GM18508 (cell line): ENCODE data around the gene TEX10.
"Not testable (repeated sequence)": the region's sequence is repeated elsewhere in the genome, so short reads cannot be mapped to it uniquely, and the experiment has no call there.

Experiments
- ATAC-seq: cut with Tn5 transposase; IDR thresholded peaks from one replicate; pipeline ENCODE4 v1.9.1; 2021; ENCODE audit warnings: moderate number of reproducible peaks; ENCODE audit not compliant: insufficient read depth, unreplicated experiment

TEX10 gene

DNA sequence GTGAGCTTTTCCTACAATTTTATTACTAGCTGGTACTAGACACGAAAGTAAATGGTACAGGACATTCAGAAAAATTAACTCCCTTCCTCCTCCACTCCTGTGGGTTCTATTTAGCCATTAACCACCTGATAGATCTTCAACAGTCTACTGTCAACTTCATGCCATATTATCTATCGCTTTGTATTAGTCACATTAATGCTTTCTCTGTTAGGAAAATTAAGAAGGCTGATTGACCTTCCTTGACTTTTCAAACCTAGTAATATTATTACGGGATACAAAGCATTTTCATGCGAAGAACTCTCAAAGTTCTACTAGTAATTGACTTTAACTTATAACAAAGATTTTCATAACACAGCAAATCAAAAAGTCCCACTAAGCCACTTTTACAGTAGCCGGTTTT lies 1.2 kb downstream of the TEX10 start:
- no peak for ATAC-seq

DNA sequence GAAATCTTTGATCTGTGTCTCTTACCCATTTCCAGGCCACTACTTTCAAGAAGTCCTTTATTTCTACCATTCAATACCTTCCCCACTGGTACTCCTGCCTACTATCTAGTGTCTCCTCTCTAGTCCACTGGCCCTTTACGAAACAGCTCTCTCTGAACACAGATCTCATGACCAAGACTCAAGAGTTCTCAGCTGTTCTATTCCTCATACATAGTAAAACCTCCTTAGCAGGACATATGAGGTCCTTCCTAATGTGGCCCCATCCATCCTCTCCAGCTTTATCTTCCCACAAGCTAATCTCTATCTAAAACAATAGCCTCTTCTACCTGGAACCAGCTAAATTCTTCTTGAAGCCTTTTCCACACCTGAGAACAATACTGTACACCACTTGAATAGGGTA lies 2.6 kb downstream of the TEX10 start:
- ATAC-seq = no peak

DNA sequence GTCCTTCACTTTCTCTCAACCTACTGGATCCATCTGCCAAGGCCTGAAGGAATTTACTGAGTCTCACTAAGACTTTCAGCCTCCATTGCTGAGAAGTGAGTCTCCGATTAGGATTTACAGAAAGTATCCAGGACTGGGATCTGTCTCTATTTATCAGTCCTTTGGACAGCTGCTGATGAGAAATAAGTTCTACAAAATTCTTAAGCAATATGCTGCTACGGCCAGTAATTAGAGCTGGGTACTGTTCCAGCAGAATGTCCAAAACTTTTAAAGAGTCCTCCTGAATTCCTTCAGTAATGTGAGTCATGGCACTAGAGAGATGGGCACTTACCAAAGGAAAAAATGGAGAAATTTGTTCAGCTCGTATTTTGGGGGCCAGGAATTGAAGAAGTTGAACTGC lies 5.9 kb downstream of the TEX10 start:
- ATAC-seq = no peak

DNA sequence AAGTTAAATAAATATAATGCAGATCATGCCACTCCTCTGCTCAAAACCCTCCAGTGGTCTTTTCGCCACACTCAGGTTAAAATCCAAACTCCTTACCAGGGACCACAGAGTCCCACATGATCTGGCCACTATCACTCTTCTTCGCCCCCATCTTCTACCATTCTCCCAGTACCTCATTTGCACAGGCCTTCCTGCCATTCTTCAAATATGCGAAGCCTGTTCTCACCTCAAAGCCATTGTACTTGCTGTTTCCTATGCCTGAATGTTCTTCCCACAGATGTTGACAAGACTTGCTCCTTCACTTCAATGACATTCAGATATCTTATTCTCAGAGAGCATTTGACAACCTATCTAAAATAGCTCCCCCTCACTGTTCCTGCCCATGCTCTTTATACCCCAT lies 10.9 kb downstream of the TEX10 start:
- no peak for ATAC-seq

DNA sequence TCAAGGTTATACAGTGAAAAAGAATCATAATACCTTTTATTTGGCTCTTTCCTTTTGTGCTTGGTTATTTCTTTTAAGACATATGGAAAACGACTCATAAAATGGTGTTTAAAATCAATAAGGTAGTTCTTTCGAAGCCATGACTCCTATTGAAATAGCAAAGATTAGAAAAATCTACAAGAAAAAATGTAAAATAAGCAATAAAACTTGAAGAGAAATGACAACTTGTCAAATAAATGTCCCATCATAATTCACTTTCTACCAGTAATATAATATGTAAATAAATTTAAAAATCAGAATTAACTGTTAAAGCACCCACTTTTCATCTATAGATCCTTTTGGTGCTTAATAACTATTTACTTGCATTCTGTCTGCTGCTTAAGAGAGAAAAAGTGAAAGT lies 12.5 kb downstream of the TEX10 start:
- no peak for ATAC-seq

DNA sequence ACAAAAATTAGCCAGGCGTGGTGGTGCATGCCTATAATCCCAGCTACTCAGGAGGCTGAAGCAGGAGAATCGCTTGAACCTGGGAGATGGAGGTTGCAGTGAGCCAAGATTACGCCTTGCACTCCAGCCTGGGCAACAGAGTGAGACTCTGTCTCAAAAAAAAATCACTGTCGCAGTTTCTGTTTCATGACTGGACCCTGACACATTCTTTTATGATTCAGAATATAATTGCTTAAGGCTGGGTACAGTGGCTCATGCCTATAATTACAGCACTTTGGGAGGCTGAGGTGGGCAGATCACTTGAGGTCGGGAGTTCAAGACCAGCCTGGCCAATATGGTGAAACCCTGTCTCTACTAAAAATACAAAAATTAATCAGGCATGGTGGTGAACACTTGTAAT lies 14.0 kb downstream of the TEX10 start:
- ATAC-seq = not testable (repeated sequence)

DNA sequence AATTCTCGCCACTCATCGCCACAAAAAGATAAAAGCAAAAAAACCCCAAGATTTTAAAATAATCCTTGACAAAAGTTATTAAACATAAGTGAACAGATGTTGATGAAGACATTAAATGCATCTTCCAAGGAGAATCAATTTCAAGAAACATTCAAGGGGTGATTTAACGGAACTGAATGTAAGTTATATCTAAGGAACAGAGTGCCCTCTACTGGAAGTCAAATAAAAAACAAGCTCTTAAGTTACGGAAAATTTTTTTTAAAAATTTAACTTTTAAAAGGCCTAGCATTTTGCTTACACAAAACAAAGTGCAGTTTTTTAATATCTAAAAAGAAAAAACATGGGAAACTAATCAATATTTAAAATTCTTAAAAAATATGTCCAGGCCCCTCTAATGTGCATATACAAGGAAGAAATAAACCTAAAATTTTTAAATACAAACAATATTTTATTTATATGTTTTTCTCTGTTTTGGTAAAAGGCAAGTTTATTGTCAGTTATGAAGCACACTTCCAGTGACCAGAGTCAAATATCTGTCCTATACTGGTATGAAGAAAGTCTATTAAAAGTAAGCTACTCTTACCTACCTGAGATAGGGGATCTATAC lies 28.0 kb downstream of the TEX10 start:
- ATAC-seq = no peak

DNA sequence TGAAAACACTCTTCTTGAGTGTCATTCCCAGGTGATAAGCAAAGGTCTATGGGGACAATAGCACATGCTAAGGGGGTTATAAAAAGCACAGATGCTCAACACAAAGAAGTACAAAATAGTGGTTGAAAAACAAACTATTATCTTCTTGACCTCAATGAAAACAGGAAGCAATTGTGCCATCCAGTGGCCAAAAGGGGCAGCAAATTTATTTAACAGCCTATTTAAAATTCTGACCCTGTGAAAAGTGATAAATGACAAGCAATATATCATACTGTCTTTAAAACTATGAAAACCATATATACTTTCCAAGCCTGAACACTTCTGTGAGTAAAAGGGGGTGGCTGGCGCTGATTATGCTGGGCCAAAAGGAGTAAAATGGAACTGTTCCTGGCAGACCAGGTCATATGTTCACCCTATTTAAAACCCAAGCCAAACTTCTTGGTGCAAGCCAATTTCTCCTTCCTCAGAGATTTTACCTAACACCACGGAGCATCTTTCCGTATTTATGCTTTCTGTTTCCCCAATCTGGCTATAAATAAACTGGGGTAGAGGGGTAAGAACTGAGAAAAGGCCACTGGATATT lies 29.7 kb downstream of the TEX10 start:
- ATAC-seq = no peak

DNA sequence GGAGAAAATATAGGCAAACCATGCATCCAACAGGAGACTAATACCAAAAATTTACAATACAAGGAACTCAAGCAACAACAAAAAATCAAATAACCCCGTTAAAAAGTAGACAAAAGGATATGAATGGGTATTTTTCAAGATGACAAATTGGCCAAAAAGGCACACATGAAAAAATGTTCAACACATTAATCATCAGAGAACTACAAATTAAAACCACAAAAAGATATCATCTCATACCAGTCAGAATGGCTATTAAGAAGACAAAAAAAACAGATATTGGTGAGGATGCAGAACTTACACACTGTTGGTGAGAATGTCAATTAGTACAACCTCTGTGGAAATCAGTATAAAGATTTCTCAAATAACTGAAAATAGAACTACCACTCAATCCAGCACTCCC lies 35.0 kb downstream of the TEX10 start:
- no peak for ATAC-seq

DNA sequence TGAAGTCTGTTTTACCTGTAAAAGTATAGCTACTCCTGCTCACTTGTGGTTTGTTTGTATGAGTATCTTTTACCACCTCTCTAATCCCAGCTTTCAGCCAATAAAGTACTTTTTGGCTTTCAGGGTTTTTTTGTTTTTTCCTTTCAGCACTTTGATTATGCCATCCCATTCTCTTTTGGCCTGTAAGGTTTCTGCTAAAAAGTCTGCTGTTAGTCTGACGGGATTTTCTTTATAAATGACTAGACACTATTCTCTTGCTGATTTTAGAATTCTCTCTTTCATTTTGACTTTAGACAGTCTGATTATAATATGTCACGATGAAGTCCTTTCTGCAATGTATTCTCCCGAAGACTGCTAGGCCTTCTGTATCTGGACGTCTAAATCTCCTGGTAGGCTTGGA lies 37.2 kb downstream of the TEX10 start:
- no peak for ATAC-seq

DNA sequence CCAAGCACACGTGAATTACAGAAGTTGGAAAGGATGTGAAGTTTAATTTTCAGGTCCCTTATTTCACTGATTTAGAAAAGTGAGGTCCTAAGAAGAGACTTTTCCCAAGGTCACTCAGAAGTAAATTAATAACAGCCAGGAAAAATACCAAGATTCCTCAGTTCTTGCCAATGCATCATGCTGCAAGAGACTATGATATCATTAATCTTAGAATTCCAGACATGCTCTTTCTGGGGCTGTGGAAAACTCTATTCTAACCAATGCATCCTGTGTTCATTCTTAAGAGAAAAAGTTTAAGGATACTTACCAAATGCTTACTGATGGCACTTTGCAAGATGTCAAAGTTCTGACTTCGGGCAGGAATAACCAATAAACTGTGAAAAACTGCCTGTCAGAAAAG lies 42.8 kb downstream of the TEX10 start:
- no peak for ATAC-seq

DNA sequence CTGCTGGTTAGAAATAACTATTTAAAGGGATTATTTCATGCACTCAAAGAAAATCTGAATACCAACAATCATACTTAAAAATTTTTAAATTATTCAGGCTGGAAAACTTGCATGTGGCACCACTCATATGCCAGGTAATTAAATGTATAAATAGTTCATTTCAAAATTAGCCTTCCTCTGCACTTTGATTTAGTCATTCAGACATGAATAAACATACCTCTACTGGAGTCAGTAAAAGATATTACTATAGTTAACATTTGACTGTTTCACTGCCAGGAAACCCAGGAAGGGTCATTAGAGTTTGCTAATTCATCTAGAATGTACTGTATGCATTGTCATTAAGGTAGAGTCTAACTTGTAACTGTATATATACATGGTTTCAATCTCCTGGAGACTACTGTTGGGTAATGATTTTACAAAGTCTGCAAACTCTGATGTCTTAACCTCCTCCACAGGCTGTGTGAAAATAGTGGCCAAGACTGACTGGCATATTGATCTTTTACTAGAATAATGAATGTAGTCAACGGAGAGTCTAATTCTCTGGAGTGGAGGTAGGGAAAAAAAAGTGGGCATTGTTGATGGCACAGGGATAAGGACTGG lies 43.7 kb downstream of the TEX10 start:
- no peak for ATAC-seq

DNA sequence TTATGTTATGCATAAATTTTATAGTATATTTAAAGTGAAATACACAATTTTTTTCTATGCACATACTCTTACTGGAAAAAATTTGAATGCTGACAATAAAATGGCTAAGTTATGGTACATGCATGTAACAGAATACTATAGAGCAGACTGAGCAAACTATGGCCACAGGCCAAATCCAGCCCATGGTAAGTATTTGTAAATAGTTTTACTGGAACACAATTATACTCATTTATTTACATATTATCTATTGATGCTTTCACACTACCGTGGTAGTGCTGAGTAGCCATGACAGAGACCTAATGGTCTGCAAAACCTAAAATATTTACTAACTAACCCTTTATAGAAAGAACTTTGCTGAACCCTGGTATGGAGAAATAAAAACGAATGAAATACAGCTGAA lies 45.7 kb downstream of the TEX10 start:
- ATAC-seq = no peak

DNA sequence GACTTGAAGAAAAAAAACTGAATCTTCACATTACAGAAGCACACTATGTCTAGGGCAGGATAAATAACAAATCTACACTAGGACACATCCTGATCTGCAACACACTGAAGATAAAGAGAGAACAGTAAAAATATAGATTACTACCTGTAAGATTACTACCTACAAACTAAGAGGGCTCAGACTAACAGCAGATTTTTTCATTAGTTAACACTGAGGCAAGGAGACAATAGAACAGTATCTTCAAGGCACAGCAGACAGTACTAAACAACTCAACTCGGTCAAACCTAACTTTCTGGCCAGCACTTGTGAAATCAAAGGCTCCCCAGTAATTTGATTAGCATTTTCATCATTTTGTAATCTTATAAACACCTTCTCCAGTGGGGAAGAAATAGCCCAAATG lies 46.5 kb downstream of the TEX10 start:
- no peak for ATAC-seq

DNA sequence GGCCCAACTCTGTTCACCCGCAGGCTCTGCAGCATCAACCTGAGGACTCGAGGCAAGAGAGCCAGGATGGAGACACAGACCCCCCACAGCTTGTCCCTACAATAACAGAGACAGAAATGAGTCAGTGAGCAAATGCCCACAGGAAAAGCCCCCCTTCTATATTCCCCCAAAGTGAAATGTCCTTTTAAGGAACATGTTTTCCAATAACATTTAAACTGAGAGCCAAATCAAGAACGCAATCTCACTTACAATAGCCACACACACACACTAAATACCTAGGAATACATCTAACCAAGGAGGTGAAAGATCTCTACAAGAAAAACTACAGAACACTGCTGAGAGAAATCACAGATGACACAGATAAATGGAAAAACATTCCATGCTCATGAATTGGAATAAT lies 49.0 kb downstream of the TEX10 start:
- ATAC-seq = no peak

DNA sequence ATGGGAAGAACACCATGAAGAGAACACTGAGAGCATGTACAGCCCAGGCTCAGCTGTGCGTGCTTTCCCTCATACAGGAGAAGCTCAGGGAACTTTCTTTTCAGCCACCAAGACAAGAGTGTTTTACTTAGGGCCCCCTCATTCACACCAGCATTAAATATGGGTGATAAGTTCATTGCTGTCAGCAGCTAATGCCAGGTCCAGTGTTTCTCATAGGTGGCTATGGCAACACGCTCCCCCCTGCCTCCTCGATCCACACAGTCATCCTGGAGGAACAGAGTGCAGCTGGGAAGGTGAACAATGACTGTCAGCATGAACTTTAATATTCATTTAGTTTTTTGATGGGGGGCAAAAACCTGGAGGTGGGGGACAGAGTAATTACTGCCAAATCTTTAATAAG lies 54.4 kb downstream of the TEX10 start:
- no peak for ATAC-seq

DNA sequence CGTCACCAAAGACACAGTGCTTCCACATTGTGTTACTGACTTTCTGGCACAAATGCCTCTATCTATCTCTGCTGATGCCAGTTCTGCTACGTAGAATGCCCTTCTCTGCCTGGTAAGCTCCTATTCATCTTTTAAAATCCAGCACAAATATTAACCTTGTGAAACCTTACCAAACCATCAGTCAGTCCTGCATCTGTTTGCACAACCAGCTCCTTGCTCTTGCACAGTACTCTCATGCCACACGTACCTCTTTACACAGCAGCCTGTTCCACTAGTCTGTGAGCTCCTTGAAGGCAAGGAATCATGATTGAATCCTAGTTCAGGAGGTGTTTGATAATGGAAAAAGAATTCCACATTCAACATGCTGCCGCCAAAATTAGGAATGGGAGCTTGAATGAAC lies 56.3 kb downstream of the TEX10 start:
- no peak for ATAC-seq

DNA sequence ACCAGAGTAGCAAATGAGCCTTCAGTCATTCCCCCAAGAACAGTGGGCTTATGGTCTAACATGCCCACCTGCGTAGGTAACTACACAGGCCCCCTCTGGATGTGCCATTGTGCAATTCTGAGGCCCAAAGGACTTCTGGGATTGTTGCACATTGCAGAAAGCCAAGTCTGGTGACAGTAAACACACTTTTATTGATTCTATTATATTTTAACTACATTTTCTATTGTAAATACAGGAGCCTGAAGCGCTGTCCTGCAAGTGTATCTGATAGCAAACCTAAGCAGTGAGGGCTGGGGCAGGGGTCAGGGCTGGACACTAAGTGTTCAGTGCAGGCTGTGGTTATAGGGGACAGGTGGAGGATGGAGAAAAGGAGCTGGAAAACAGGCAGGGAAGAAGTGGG lies 57.5 kb downstream of the TEX10 start:
- no peak for ATAC-seq

DNA sequence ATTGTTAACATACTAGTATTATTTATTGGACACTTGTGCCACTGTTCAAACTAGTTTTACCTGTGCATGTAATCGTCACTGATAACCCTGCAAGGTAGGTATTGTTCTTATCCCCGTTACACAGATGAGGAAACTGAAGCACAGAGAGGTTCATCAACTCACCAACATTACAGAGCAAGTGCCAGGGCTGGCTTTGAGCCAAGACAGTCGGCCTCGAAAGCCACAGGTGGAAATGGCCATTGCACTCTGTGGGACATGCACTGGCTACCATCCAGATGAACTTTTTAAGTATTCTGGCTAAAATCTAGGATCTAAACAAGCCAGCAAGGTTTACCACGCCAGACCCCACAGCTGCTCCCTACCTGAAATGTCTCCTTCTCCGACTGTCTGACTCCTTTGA lies 57.9 kb downstream of the TEX10 start:
- ATAC-seq = no peak

DNA sequence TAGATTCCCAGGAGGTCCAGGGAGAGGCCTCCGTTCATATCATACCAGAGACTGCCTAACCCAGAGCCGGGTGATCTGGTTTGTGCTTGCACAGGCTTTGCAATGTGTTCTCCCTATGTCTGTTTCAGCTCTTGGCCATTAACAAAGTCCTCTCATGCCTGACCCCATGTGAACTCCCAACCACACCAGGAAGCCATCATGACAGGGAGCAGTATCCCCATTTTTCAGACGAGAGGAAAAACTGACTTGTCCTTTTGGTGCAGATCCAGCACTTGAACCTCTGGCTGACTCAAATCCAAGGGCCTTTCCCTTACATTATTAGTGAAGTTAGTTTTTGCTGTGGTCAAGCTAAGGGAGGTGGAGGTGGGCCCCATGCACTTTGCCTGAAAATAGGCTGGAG lies 58.4 kb downstream of the TEX10 start:
- ATAC-seq = no peak

DNA sequence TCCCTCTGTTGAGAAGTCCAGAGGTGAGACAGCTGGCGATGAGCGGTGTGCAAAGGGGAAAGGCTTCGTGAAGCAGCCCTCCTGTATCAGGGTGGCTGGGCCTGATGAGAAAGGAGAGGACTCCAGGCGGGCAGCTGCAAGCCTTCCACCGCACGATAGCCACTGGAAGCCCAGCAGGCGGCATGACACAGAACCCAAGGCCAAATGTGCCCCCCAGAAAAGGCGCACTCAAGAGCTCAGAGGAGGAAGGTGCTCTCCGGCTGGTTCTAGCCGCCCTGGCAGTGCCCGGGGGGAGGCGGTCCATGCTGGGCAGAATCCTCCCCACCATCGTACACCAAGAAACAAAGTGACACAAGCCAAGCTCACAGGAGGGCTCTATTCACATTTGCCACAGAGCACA lies 60.3 kb downstream of the TEX10 start:
- no peak for ATAC-seq

DNA sequence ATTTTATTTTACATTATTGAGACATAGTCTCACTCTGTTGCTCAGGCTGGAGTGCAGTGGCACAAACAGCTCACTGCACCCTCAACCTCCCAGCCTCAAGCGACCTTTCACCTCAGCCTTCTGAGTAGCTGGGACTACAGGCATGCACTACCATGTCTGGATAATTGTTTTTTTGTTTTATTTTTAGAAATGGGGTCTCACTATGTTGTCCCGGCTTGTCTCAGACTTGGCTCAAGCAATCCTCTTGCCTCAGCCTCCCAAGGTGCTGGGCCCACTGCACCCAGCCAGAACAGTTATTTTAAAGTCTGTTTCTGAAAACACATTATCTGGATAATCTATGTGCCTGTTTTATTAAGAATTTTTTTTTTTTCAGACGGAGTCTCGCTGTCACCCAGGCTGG lies 62.0 kb downstream of the TEX10 start:
- no peak for ATAC-seq
